ENCODE measurements around the gene RFXANK.
"Not testable (repeated sequence)": the region's sequence is repeated elsewhere in the genome, so short reads cannot be mapped to it uniquely, and the experiment has no call there.

RFXANK gene

GRCh38 chr19:19169236-19170052 lies 22.6 kb upstream of the RFXANK start:
- in situ Hi-C loops (cut with MboI; ENCODE audit: low sequenced_read_pairs) = no loop called here

GRCh38 chr19:19170053-19170872 lies 21.8 kb upstream of the RFXANK start, which contains the start of gene MEF2B:
Gene MEF2B (minus strand): TSS chr19:19170263. CDS start chr19:19150735, 19,528 bp downstream.
- in situ Hi-C loops (cut with MboI; ENCODE audit: low sequenced_read_pairs) = no loop called here

- in situ Hi-C loops (cut with MboI; ENCODE audit: low sequenced_read_pairs) = no loop called here
Observed at GRCh38 chr19:19170873-19171672, 21.0 kb upstream of the RFXANK start.

GRCh38 chr19:19171821-19172532 lies 20.1 kb upstream of the RFXANK start:
- in situ Hi-C loops (cut with MboI; ENCODE audit: low sequenced_read_pairs) = no loop called here

GRCh38 chr19:19173243-19173642 lies 18.8 kb upstream of the RFXANK start:
- in situ Hi-C loops (cut with MboI; ENCODE audit: low sequenced_read_pairs) = not testable (repeated sequence)

- in situ Hi-C loops (cut with MboI; ENCODE audit: low sequenced_read_pairs) = no loop called here
Observed at GRCh38 chr19:19176950-19177349, 15.1 kb upstream of the RFXANK start.

GRCh38 chr19:19179548-19180441 lies 12.3 kb upstream of the RFXANK start:
- in situ Hi-C loops (cut with MboI; ENCODE audit: low sequenced_read_pairs) = no loop called here

GRCh38 chr19:19181488-19181998 lies 10.5 kb upstream of the RFXANK start:
- in situ Hi-C loops (cut with MboI; ENCODE audit: low sequenced_read_pairs) = no loop called here

- in situ Hi-C loops (cut with MboI; ENCODE audit: low sequenced_read_pairs) = no loop called here
Observed at GRCh38 chr19:19185853-19186740, 6.0 kb upstream of the RFXANK start.

GRCh38 chr19:19186742-19187141 lies 5.3 kb upstream of the RFXANK start:
- in situ Hi-C loops (cut with MboI; ENCODE audit: low sequenced_read_pairs) = no loop called here

- in situ Hi-C loops (cut with MboI; ENCODE audit: low sequenced_read_pairs) = no loop called here
Observed at GRCh38 chr19:19191768-19192077, 335 bp upstream of the RFXANK start.

- in situ Hi-C loops (cut with MboI; ENCODE audit: low sequenced_read_pairs) = no loop called here
Observed at GRCh38 chr19:19192910-19193423, 909 bp downstream of the RFXANK start.

- in situ Hi-C loops (cut with MboI; ENCODE audit: low sequenced_read_pairs) = no loop called here
Observed at GRCh38 chr19:19193926-19194325, 1.9 kb downstream of the RFXANK start.

- in situ Hi-C loops (cut with MboI; ENCODE audit: low sequenced_read_pairs) = no loop called here
Observed at GRCh38 chr19:19201697-19202630, 9.9 kb downstream of the RFXANK start.

- in situ Hi-C loops (cut with MboI; ENCODE audit: low sequenced_read_pairs) = no loop called here
Observed at GRCh38 chr19:19202707-19203011, 10.6 kb downstream of the RFXANK start.

- in situ Hi-C loops (cut with MboI; ENCODE audit: low sequenced_read_pairs) = no loop called here
Observed at GRCh38 chr19:19203012-19203856, 11.2 kb downstream of the RFXANK start, which contains the start of gene NR2C2AP. Gene NR2C2AP (minus strand): TSS chr19:19203414. CDS start chr19:19203060, 354 bp downstream.
